H1 (cell line): ENCODE data around the gene ATF7.

Source experiments
- CTCF ChIP-seq, 3 experiments: IDR thresholded peaks; 1 replicate in 2 of 3; 2 replicates in 1 of 3; pipeline versions ENCODE4 v1.5.1 to v1.6.1; 2011; ENCODE audit warnings: low read length in 3 of 3, mild to moderate bottlenecking in 3 of 3, inconsistent platforms in 2 of 3, low read depth in 1 of 3, moderate library complexity in 1 of 3; ENCODE audit not compliant: insufficient read depth in 1 of 3; ENCODE audit errors: control extremely low read depth in 1 of 3
- EGR1 ChIP-seq: IDR thresholded peaks from 2 replicates; pipeline ENCODE4 v1.6.1; 2011; ENCODE audit warnings: low read depth, low read length, borderline replicate concordance
- MAX ChIP-seq: IDR thresholded peaks from 2 replicates; pipeline ENCODE4 v1.6.1; 2012; ENCODE audit warnings: inconsistent platforms
- POLR2AphosphoS5 ChIP-seq: IDR thresholded peaks from 2 replicates; pipeline ENCODE4 v1.6.1; 2011; ENCODE audit warnings: low read depth, low read length
- YY1 ChIP-seq: IDR thresholded peaks from 2 replicates; pipeline ENCODE4 v1.6.1; 2011; ENCODE audit warnings: low read depth, mild to moderate bottlenecking, low read length

GRCh38 chr12:53613821-53614220 lies 12.4 kb downstream of the ATF7 start:
- TF ChIP-seq MAX (no peak), EGR1 (no peak), CTCF (IDR thresholded peaks at IDR 0.05; ENCODE audit: control extremely low read depth in 1 of 3, insufficient read depth in 1 of 3, low read depth in 1 of 3, low read length in 3 of 3) (no peak), YY1 (no peak), POLR2AphosphoS5 (no peak)
